Measurements from ENCODE around the gene TIMM8B.

TIMM8B gene, protein sequence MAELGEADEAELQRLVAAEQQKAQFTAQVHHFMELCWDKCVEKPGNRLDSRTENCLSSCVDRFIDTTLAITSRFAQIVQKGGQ

DNA sequence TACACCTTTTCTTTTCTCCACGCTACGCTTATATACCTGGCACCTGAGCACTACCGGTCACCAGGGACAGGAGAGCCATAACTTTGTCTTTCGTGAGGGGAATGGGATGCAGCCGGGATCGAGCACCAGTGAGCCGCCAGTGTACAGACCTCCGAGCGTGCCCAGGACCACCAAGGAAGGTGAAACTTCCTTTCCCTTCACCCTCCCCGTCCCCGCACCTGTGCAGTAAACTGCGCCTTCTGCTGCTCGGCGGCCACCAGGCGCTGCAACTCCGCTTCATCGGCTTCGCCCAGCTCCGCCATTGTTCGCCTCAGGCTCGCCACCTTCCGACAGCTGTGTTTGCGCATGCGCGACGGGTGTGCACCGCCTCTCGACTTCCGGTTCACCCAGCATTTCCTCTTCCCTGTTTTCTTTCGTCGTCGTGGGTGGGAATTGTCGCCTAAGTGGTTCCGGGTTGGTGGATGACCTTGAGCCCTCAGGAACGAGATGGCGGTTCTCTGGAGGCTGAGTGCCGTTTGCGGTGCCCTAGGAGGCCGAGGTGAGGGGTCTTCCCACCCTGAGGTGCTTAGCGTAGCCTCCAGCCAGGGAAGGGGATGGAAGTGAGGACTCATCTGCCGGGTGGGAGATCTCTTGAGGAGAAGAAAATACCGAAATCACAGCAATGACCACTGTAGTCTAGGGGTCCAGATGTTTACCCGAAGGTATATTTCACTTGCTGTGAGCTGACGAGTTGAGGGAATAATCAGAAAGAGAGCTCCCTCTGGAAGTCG is at the start of gene TIMM8B, which contains the start of gene SDHD:
TIMM8B (minus strand) TSS at position 335 of the 770 bp plus-strand sequence; CDS start at position 302, 33 bp downstream.
SDHD (plus strand) TSS at position 452 of the 770 bp plus-strand sequence; CDS start at position 487, 35 bp downstream.
- Histone ChIP-seq H3K36me3 (ENCODE audit: control insufficient read depth, insufficient read depth, low read length, severe bottlenecking) (peaks cover 75% of the 10 kb centered on the region), H3K27me3 (replicated peaks; ENCODE audit: control insufficient read depth, insufficient read depth, low read length) (no peaks in the 10 kb centered on the region), H3K9ac (ENCODE audit: low read length) (peak within 1 kb of the TSS; percentile 98), H3K4me3 (ENCODE audit: low read length) (peak within 1 kb of the TSS; percentile 98), H3K9me3 (ENCODE audit: control insufficient read depth, low read length) (no peaks in the 10 kb centered on the region), H3K4me1 (ENCODE audit: control insufficient read depth, insufficient read depth, low read length) (peaks cover 66% of the 10 kb centered on the region)
- peak; percentile 99 for DNase-seq (ENCODE audit: low read depth)

DNA sequence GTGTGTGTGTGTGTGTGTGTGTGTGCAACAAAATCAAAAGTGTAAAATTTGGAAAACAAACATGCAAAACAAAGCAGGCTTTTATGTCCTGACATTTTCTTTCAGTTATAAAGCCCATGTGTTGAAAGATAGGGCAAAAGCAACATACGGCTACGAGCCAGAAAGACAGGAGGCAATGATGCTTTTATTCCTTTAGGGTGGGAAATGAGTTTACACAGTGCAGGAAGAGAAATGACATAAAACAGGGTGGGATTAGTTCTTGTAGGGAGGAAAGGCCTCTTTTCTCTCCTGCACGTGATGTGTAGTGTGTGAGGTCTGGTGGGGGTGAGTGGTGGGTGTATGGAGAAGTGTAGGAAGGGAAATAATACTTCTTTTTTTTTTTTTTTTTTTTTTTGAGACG is 47.9 kb upstream of the TIMM8B start:
- Histone ChIP-seq H3K36me3 (ENCODE audit: control insufficient read depth, insufficient read depth, low read length, severe bottlenecking) (no peaks in the 10 kb centered on the region), H3K4me3 (ENCODE audit: low read length) (no peak overlapping the region), H3K9ac (ENCODE audit: low read length) (no peak overlapping the region), H3K9me3 (ENCODE audit: control insufficient read depth, low read length) (no peaks in the 10 kb centered on the region), H3K4me1 (ENCODE audit: control insufficient read depth, insufficient read depth, low read length) (no peaks in the 10 kb centered on the region), H3K27me3 (replicated peaks; ENCODE audit: control insufficient read depth, insufficient read depth, low read length) (no peaks in the 10 kb centered on the region)
- no peak for DNase-seq (ENCODE audit: low read depth)

DNA sequence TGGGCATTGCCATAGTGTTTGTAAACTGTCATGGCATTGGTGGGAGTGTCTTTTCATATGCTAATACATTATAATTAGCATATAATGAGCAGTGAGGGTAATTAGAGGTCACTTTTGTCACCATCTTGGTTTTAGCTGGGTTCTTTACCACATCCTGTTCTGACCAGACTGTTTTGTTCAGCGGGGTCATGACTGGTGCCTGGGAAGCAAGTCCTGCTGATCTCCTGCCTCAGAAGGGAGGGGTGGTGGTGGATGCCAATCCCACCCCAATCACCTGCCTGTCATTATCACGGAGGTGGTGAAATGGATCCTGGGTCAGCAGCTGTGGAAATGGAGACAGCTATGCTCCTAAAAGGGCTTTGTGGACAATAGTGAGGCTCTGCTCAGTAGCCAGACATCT is 46.2 kb upstream of the TIMM8B start:
- Histone ChIP-seq H3K4me3 (ENCODE audit: low read length) (no peak overlapping the region), H3K4me1 (ENCODE audit: control insufficient read depth, insufficient read depth, low read length) (peaks cover 5% of the 10 kb centered on the region), H3K9me3 (ENCODE audit: control insufficient read depth, low read length) (no peaks in the 10 kb centered on the region), H3K9ac (ENCODE audit: low read length) (no peak overlapping the region), H3K36me3 (ENCODE audit: control insufficient read depth, insufficient read depth, low read length, severe bottlenecking) (no peaks in the 10 kb centered on the region), H3K27me3 (replicated peaks; ENCODE audit: control insufficient read depth, insufficient read depth, low read length) (no peaks in the 10 kb centered on the region)
- no peak for DNase-seq (ENCODE audit: low read depth)

DNA sequence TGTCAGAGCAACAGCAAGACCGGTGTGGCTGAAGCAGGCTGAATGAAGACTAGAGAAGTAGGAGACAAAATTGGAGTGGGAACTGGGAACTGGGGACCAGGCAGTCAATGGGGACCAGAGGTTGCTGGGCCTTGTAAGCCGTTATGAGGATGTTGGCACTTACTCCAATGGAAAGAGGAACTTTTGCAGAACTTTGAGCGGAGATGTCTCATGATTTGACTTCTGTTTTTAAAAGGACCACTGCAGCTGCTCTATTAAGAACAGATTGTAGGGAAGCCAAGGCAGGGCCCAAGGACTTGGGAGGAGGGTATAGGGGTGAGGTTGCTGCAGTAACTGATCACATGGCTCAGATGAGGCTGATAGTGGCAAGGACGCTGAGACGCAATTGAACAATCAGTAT is 43.1 kb upstream of the TIMM8B start:
- no peak overlapping the region for H3K4me3 ChIP-seq (ENCODE audit: low read length)
- H3K27me3 ChIP-seq (replicated peaks; ENCODE audit: control insufficient read depth, insufficient read depth, low read length) = no peaks in the 10 kb centered on the region
- H3K9ac ChIP-seq (ENCODE audit: low read length) = no peak overlapping the region
- no peaks in the 10 kb centered on the region for H3K36me3 ChIP-seq (ENCODE audit: control insufficient read depth, insufficient read depth, low read length, severe bottlenecking)
- peaks cover 5% of the 10 kb centered on the region for H3K4me1 ChIP-seq (ENCODE audit: control insufficient read depth, insufficient read depth, low read length)
- no peak for DNase-seq (ENCODE audit: low read depth)
- no peaks in the 10 kb centered on the region for H3K9me3 ChIP-seq (ENCODE audit: control insufficient read depth, low read length)

DNA sequence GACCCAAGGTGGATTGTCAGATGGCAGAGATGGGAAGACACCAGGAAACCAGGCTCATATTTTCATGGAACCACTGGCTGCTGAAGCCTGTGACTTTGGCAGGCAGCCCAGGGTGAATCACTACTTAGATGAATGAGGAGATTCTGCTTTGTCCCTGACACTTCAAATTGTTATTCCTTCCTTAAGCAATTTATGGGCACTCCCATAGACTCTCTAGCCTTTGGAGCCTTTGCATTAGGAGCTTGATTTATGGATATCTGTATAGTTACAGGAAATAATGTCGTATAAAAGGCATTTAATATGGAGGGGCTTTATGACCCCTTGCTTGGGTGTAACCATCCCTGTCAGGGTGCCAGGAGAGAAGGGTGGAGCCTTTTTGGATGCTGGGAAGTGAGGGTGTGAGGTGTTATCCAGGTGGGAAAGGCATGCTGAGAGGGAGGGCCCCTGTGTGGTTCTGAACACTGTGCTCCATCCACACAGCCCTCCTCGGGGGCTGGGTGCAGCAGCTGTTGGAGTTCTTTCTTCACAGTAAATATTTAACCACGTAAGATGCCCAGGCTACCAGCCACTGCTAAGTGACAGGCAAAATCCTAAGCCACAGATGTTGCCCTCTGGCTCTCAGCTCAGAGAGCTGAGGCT is 42.0 kb upstream of the TIMM8B start:
- Histone ChIP-seq H3K9me3 (ENCODE audit: control insufficient read depth, low read length) (no peaks in the 10 kb centered on the region), H3K36me3 (ENCODE audit: control insufficient read depth, insufficient read depth, low read length, severe bottlenecking) (no peaks in the 10 kb centered on the region), H3K9ac (ENCODE audit: low read length) (no peak overlapping the region), H3K4me1 (ENCODE audit: control insufficient read depth, insufficient read depth, low read length) (peaks cover 5% of the 10 kb centered on the region), H3K27me3 (replicated peaks; ENCODE audit: control insufficient read depth, insufficient read depth, low read length) (no peaks in the 10 kb centered on the region), H3K4me3 (ENCODE audit: low read length) (no peak overlapping the region)
- peak; percentile 64 for DNase-seq (ENCODE audit: low read depth)

DNA sequence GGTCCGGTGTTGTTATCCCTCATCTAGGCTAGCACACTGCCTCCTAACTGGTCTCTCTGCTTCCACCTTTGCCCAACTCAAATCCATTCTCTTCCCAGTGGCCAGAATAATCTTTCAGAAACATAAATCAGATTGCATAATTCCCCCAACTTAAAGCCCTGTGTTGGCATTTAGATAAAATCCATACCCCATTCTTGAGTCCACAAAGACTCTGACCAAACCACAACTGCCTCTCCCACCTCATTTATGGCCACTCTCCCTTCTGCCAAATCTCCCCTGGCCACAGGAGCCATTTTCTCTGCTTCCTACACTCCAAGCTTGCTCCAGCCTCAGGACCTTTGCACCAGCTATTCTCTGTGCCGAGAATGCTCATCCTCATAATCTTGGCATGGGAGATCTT is 40.5 kb upstream of the TIMM8B start:
- Histone ChIP-seq H3K9me3 (ENCODE audit: control insufficient read depth, low read length) (no peaks in the 10 kb centered on the region), H3K9ac (ENCODE audit: low read length) (no peak overlapping the region), H3K27me3 (replicated peaks; ENCODE audit: control insufficient read depth, insufficient read depth, low read length) (no peaks in the 10 kb centered on the region), H3K36me3 (ENCODE audit: control insufficient read depth, insufficient read depth, low read length, severe bottlenecking) (no peaks in the 10 kb centered on the region), H3K4me3 (ENCODE audit: low read length) (no peak overlapping the region), H3K4me1 (ENCODE audit: control insufficient read depth, insufficient read depth, low read length) (peaks cover 5% of the 10 kb centered on the region)
- DNase-seq (ENCODE audit: low read depth) = no peak

DNA sequence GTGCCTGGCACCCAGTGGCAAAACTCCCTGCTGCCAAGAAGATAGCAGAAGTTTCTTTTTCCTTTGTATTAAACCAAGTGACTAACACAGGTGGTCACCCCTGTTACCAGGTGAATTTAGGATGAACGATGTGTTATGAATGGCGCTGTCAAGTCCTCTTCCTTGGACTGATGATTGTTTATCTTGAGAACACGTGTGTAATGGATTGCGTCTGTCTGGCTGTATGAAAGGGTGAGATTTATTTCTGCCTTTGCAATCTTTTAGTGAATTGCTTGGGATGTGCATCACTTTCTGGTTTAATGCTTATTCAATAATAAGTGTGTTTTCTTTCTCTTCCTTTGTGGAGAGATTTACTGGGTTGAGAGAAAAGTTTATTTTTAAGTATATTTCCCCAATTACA is 36.6 kb upstream of the TIMM8B start:
- Histone ChIP-seq H3K27me3 (replicated peaks; ENCODE audit: control insufficient read depth, insufficient read depth, low read length) (no peaks in the 10 kb centered on the region), H3K36me3 (ENCODE audit: control insufficient read depth, insufficient read depth, low read length, severe bottlenecking) (no peaks in the 10 kb centered on the region), H3K9me3 (ENCODE audit: control insufficient read depth, low read length) (no peaks in the 10 kb centered on the region), H3K4me1 (ENCODE audit: control insufficient read depth, insufficient read depth, low read length) (peaks cover 5% of the 10 kb centered on the region), H3K9ac (ENCODE audit: low read length) (no peak overlapping the region), H3K4me3 (ENCODE audit: low read length) (no peak overlapping the region)
- no peak for DNase-seq (ENCODE audit: low read depth)

DNA sequence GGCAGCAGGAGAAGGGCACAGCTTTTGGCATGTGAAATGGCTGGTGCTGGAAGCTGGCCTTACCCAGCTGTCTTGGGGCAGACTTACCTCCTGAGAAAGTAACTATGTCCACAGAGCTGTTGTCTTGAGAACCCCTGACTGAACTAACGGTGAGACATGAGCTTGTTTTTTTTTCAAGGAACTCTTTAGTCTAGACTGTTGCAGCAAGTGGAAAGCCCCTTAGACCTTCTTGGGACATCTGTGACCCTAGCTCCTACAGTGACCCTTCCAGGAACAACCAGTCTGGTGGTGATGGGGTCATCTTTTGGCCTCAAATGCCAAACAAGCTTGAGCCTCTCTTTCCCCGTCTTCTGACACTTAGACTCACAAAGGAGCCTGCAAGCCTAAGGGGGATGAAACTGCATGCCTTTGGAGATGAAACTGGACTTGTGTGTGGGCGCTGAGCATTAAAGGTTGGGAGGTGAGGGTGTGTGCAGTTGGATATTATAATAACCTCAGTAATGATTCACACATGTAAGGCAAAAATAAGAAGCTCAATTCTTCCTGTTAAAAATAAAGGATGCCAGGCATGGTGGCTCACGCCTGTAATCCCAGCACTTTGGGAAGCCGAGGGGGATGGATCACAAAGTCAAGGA is 35.5 kb upstream of the TIMM8B start:
- Histone ChIP-seq H3K36me3 (ENCODE audit: control insufficient read depth, insufficient read depth, low read length, severe bottlenecking) (no peaks in the 10 kb centered on the region), H3K9ac (ENCODE audit: low read length) (no peak overlapping the region), H3K9me3 (ENCODE audit: control insufficient read depth, low read length) (no peaks in the 10 kb centered on the region), H3K4me3 (ENCODE audit: low read length) (no peak overlapping the region), H3K27me3 (replicated peaks; ENCODE audit: control insufficient read depth, insufficient read depth, low read length) (no peaks in the 10 kb centered on the region), H3K4me1 (ENCODE audit: control insufficient read depth, insufficient read depth, low read length) (peaks cover 5% of the 10 kb centered on the region)
- DNase-seq (ENCODE audit: low read depth) = no peak

DNA sequence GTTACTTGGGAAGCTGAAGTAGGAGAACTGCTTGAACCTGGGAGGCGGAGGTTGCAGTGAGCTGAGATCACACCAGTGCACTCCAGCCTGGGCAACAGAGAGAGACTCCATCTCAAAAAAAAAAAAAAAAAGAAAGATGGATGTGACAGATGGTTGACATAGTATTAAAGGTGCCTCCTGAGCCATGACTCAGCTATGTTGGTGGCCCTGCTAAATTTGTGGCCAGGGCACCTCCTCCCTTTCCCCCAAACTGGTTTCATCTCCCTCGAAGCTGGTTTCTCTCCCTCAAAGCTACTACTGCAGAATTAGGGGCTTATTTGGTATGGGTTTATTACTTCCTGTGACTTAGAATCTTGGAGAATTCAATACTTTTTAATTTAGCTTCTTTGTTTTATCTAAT is 31.6 kb upstream of the TIMM8B start:
- DNase-seq (ENCODE audit: low read depth) = no peak
- Histone ChIP-seq H3K4me1 (ENCODE audit: control insufficient read depth, insufficient read depth, low read length) (peaks cover 5% of the 10 kb centered on the region), H3K9me3 (ENCODE audit: control insufficient read depth, low read length) (no peaks in the 10 kb centered on the region)

DNA sequence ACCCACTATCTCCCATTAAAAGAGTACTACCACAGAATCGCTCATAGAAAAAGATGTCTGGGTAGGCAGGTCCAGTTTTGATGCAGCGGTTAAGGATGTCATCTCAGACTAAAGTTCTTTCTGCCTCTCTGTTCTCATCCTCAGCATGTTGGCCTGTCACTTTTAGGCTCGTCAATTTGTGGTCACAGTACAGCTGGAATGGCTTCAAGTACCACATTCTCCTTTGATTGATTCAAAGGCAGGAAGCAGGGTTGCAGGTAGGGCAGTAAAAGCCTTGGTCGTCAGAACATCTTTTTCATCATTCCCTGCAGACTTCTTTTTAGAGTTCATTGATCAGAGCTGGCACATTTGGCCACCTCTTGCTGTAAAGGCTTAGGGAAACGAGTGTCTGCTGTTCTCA is 28.8 kb upstream of the TIMM8B start:
- Histone ChIP-seq H3K9me3 (ENCODE audit: control insufficient read depth, low read length) (no peaks in the 10 kb centered on the region), H3K27me3 (replicated peaks; ENCODE audit: control insufficient read depth, insufficient read depth, low read length) (no peaks in the 10 kb centered on the region), H3K36me3 (ENCODE audit: control insufficient read depth, insufficient read depth, low read length, severe bottlenecking) (no peaks in the 10 kb centered on the region), H3K4me1 (ENCODE audit: control insufficient read depth, insufficient read depth, low read length) (peaks cover 4% of the 10 kb centered on the region), H3K9ac (ENCODE audit: low read length) (no peak overlapping the region), H3K4me3 (ENCODE audit: low read length) (no peak overlapping the region)
- no peak for DNase-seq (ENCODE audit: low read depth)

More for the DNA sequence above, 31.6 kb upstream of the TIMM8B start:
- no peaks in the 10 kb centered on the region for H3K36me3 ChIP-seq (ENCODE audit: control insufficient read depth, insufficient read depth, low read length, severe bottlenecking)
- no peaks in the 10 kb centered on the region for H3K27me3 ChIP-seq (replicated peaks; ENCODE audit: control insufficient read depth, insufficient read depth, low read length)
- H3K4me3 ChIP-seq (ENCODE audit: low read length) = no peak overlapping the region
- no peak overlapping the region for H3K9ac ChIP-seq (ENCODE audit: low read length)

DNA sequence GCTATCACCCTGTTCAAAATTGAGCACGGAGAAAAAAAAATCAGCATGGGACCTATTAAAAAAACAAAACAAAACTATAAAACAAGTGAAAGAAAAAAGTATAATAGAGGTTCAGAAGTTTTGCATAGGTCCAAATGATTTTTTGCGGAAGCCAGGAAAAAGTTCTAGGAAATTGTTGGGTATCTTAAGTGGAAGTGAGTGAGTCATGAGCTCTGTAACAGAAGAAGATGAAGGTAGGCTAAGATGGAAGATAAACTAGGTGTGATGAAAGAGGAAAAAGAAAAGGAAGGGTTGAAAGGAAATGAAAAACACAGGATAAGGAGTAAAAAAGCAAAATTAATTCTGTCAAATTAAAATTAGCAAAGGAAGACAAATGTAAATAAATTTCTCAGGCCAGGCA is 27.9 kb upstream of the TIMM8B start:
- no peak for DNase-seq (ENCODE audit: low read depth)
- no peaks in the 10 kb centered on the region for H3K36me3 ChIP-seq (ENCODE audit: control insufficient read depth, insufficient read depth, low read length, severe bottlenecking)
- no peaks in the 10 kb centered on the region for H3K9me3 ChIP-seq (ENCODE audit: control insufficient read depth, low read length)
- no peak overlapping the region for H3K9ac ChIP-seq (ENCODE audit: low read length)
- H3K27me3 ChIP-seq (replicated peaks; ENCODE audit: control insufficient read depth, insufficient read depth, low read length) = no peaks in the 10 kb centered on the region
- no peak overlapping the region for H3K4me3 ChIP-seq (ENCODE audit: low read length)
- no peaks in the 10 kb centered on the region for H3K4me1 ChIP-seq (ENCODE audit: control insufficient read depth, insufficient read depth, low read length)
